Lung (tissue), 12 donors: ENCODE results near the gene SLC15A1. TPM values are rescaled to one million over a fixed set of nuclear protein-coding genes. Genes with fewer than 3 reads are reported as not detected.

Experiments
- ATAC-seq: fragments of 200-7000 bp; cut with Tn5 transposase; one replicate; pipeline ENCODE4 v1.9.1; 2020; ENCODE audit warnings: moderate number of reproducible peaks; ENCODE audit not compliant: insufficient read depth, low FRiP score
- DNase-seq, 3 donors: peaks; one replicate each; pipeline ENCODE4 v3.0.0-alpha.2; 2013 to 2017
- H3K27ac ChIP-seq, 2 donors: one replicate each; pipeline ENCODE4 v1.5.1; 2013; ENCODE audit warnings: mild to moderate bottlenecking in 2 of 2, moderate library complexity in 2 of 2, control low read depth in 1 of 2, inconsistent platforms in 1 of 2, low read depth in 1 of 2, low read length in 1 of 2
- H3K27me3 ChIP-seq, 3 donors: one replicate each; pipeline ENCODE4 v1.5.1; 2013; ENCODE audit warnings: low read length in 2 of 3; ENCODE audit not compliant: control insufficient read depth in 3 of 3, insufficient read depth in 3 of 3
- H3K36me3 ChIP-seq, 4 donors: one replicate each; pipeline ENCODE4 v1.5.1; 2013; ENCODE audit warnings: low read length in 4 of 4, mild to moderate bottlenecking in 1 of 4, moderate library complexity in 1 of 4; ENCODE audit not compliant: control insufficient read depth in 4 of 4, insufficient read depth in 4 of 4
- H3K4me1 ChIP-seq, 5 donors: one replicate each; pipeline ENCODE4 v1.5.1; 2013; ENCODE audit warnings: low read length in 5 of 5, mild to moderate bottlenecking in 2 of 5, moderate library complexity in 1 of 5; ENCODE audit not compliant: control insufficient read depth in 5 of 5, insufficient read depth in 5 of 5
- H3K4me3 ChIP-seq: one replicate; pipeline ENCODE4 v1.5.1; 2013; ENCODE audit warnings: mild to moderate bottlenecking, control low read depth, moderate library complexity
- H3K9ac ChIP-seq, 2 donors: one replicate each; pipeline ENCODE4 v1.5.1; 2013; ENCODE audit warnings: low read length in 2 of 2, control low read depth in 1 of 2; ENCODE audit not compliant: insufficient read depth in 1 of 2
- H3K9me3 ChIP-seq, 4 donors: one replicate each; pipeline ENCODE4 v1.5.1; 2013; ENCODE audit warnings: low read length in 3 of 4, mild to moderate bottlenecking in 1 of 4, moderate library complexity in 1 of 4; ENCODE audit not compliant: control insufficient read depth in 4 of 4, insufficient read depth in 3 of 4
- WGBS, 2 donors: extraction: QIAGEN DNeasy Blood & Tissue Kit; methylation state at CpG; one replicate each; pipeline ENCODE4 v1.1.7; 2013; 5-methylcytosine and 5-hydroxymethylcytosine counted together
- polyA plus RNA-seq, 2 donors: library from polyadenylated mRNA; stranded (reverse); fragments of 200-250 nt; gene quantifications; one replicate each; pipeline ENCODE4 v1.2.1, GENCODE V29; 2013
- total RNA-seq, 2 donors: library from RNA; depleted of rRNA in 1 of 2; stranded (reverse); fragments of >200 nt in 1 of 2; gene quantifications; one replicate each; pipeline ENCODE4 v1.2.1, GENCODE V29; 2014 to 2021
- TF ChIP-seq, protein P1 (sequence below): IDR thresholded peaks from 2 replicates; pipeline ENCODE4 v1.5.1; 2012; ENCODE audit warnings: mild to moderate bottlenecking; ENCODE audit errors: control extremely low read depth, extremely low read depth
- donor health status: control.
- donor health status: control.
- donor health status: Bipolar disorder and iron deficiency.
- donor health status: healthy.
- donor health status: DM: yes; HTN: yes; CAD: no.

Gene SLC15A1
- total and polyA plus RNA-seq, 4 donors: 0.01 to 1.4 (median 0.31) TPM; not detected in 1

- H3K9ac ChIP-seq: no peak overlapping the region
- H3K36me3 ChIP-seq: no peaks in the 10 kb centered on the region
- no peaks in the 10 kb centered on the region for H3K27me3 ChIP-seq
- H3K4me1 ChIP-seq: peaks cover 0 to 1% (median 0%) of the 10 kb centered on the region in 5 donors
- H3K9me3 ChIP-seq: no peaks in the 10 kb centered on the region
- TF ChIP-seq, protein P1, sequence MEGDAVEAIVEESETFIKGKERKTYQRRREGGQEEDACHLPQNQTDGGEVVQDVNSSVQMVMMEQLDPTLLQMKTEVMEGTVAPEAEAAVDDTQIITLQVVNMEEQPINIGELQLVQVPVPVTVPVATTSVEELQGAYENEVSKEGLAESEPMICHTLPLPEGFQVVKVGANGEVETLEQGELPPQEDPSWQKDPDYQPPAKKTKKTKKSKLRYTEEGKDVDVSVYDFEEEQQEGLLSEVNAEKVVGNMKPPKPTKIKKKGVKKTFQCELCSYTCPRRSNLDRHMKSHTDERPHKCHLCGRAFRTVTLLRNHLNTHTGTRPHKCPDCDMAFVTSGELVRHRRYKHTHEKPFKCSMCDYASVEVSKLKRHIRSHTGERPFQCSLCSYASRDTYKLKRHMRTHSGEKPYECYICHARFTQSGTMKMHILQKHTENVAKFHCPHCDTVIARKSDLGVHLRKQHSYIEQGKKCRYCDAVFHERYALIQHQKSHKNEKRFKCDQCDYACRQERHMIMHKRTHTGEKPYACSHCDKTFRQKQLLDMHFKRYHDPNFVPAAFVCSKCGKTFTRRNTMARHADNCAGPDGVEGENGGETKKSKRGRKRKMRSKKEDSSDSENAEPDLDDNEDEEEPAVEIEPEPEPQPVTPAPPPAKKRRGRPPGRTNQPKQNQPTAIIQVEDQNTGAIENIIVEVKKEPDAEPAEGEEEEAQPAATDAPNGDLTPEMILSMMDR: no peak
- H3K4me3 ChIP-seq: no peak overlapping the region
- ATAC-seq: no peak
- H3K27ac ChIP-seq: no peak overlapping the region
- WGBS, 2 donors: 77 to 81% methylated on average over 8 of the region's 8 CpGs
- DNase-seq: no peak
Observed at GRCh38 chr13:98784666-98785065, 32.2 kb upstream of the SLC15A1 start.

- TF ChIP-seq, protein P1: no peak
- no peak overlapping the region for H3K4me3 ChIP-seq
- WGBS, 2 donors: 78 to 81% methylated on average over 12 of the region's 12 CpGs
- H3K27ac ChIP-seq: no peak overlapping the region
- H3K36me3 ChIP-seq: no peaks in the 10 kb centered on the region
- H3K27me3 ChIP-seq: no peaks in the 10 kb centered on the region
- H3K4me1 ChIP-seq: peaks cover 0 to 1% (median 0%) of the 10 kb centered on the region in 5 donors
- DNase-seq: no peak
- H3K9ac ChIP-seq: no peak overlapping the region
- no peaks in the 10 kb centered on the region for H3K9me3 ChIP-seq
- no peak for ATAC-seq
Observed at GRCh38 chr13:98783856-98784478, 31.5 kb upstream of the SLC15A1 start.

DNA sequence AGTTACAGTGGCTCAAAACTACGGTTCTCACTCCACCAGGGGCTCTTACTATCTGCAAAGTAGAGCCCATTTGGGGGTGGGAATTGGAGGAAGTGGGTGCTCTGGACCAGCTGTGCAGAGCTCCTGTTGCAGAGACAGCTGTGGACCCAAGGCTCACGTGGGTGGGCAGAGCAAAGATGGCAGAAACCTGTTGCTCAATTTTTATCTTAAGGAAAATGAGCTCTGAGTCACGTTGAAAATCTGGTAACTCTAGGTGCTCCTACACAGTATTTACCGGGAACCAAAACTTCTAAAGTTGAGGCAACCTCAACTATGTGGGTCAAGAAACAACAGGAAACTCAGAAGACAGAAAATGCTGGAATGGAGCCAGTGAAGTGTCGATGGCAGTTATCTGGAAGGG, 30.2 kb upstream of the SLC15A1 start:
- H3K27ac ChIP-seq: no peak overlapping the region
- peaks cover 0 to 1% (median 0%) of the 10 kb centered on the region in 5 donors for H3K4me1 ChIP-seq
- WGBS, 2 donors: 52 to 58% methylated on average over 5 of the region's 5 CpGs
- DNase-seq: peak in 1 of 3 donors; percentile 11
- no peak for ATAC-seq
- no peak overlapping the region for H3K4me3 ChIP-seq
- no peaks in the 10 kb centered on the region for H3K9me3 ChIP-seq
- TF ChIP-seq, protein P1: no peak
- no peaks in the 10 kb centered on the region for H3K36me3 ChIP-seq
- no peak overlapping the region for H3K9ac ChIP-seq
- no peaks in the 10 kb centered on the region for H3K27me3 ChIP-seq

DNA sequence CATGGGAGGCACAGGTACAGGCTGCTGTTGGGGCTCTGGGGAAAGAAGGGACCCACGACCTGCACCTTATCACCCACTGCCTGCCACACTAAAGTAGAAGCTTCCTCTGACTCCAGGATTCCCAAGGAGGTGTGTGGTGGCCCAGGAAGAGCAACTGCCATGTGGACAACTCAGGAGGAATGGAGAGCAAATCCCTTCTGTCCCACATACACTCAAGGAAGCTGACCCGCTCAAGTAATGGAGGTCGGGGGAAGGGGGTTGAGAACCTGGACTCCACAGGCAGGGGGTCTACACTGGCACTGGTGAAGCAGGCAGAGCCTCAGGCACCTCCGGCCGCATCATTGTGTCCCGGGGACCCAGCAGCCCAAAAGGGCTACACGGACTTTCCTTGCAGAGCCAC, 29.4 kb upstream of the SLC15A1 start:
- DNase-seq (no peak), ATAC-seq (no peak)
- H3K4me1 ChIP-seq: peaks cover 0 to 1% (median 0%) of the 10 kb centered on the region in 5 donors
- H3K9ac ChIP-seq: no peak overlapping the region
- TF ChIP-seq, protein P1: no peak
- H3K9me3 ChIP-seq: no peaks in the 10 kb centered on the region
- no peaks in the 10 kb centered on the region for H3K27me3 ChIP-seq
- H3K4me3 ChIP-seq: no peak overlapping the region
- 77 to 85% methylated on average over 7 of the region's 7 CpGs for WGBS, 2 donors
- no peaks in the 10 kb centered on the region for H3K36me3 ChIP-seq
- H3K27ac ChIP-seq: no peak overlapping the region
